ENCODE results near the gene MANEAL.

MANEAL gene

GRCh38 chr1:37793773-37794371 is at the start of gene MANEAL (continued):
- TF ChIP-seq ZNF658 (tag by site-specific recombination; IDR thresholded peaks at IDR 0.05), result no peak
- TF ChIP-seq ZNF514 (tag by site-specific recombination; IDR thresholded peaks at IDR 0.05), result no peak
- no peak for TF ChIP-seq ZNF155 (tag by site-specific recombination; IDR thresholded peaks at IDR 0.05)
- TF ChIP-seq ZNF843 (tag by site-specific recombination; IDR thresholded peaks at IDR 0.05), result no peak
- TF ChIP-seq WT1 (tag by site-specific recombination; IDR thresholded peaks at IDR 0.05), result no peak
- TF ChIP-seq ZBTB11 (tag by site-specific recombination; conservative IDR thresholded peaks at IDR 0.05; ENCODE audit: low read depth), result peak; percentile 38; the same call in 1 of the 2 replicates
- no peak for TF ChIP-seq ZNF670 (tag by site-specific recombination; IDR thresholded peaks at IDR 0.05; ENCODE audit: low read depth)
- no peak for TF ChIP-seq ZNF623 (tag by site-specific recombination; IDR thresholded peaks at IDR 0.05)
- 0 out of 2 replicates have a peak, but pooled peaks have one; percentile 32 for TF ChIP-seq INSM2 (tag by site-specific recombination; IDR thresholded peaks at IDR 0.05)
- TF ChIP-seq ZNF394 (tag by site-specific recombination; IDR thresholded peaks at IDR 0.05; ENCODE audit: borderline replicate concordance), result no peak
- no peak for TF ChIP-seq ZNF585B (tag by site-specific recombination; IDR thresholded peaks at IDR 0.05)
- no peak for TF ChIP-seq ZNF239 (tag by site-specific recombination; IDR thresholded peaks at IDR 0.05)
- peak; percentile 58; the same call in 1 of the 2 replicates for TF ChIP-seq SP7 (tag by site-specific recombination; IDR thresholded peaks at IDR 0.05)
- TF ChIP-seq OVOL3 (tag by site-specific recombination; IDR thresholded peaks at IDR 0.05), result no peak
- TF ChIP-seq ZNF404 (tag by site-specific recombination; IDR thresholded peaks at IDR 0.05), result no peak
- peak; percentile 62 for TF ChIP-seq SP2 (tag by site-specific recombination; IDR thresholded peaks at IDR 0.05)
- no peak for TF ChIP-seq ZNF768 (tag by site-specific recombination; IDR thresholded peaks at IDR 0.05)
- no peak for TF ChIP-seq ZNF530 (tag by site-specific recombination; IDR thresholded peaks at IDR 0.05; ENCODE audit: low read depth)
- TF ChIP-seq ZNF624 (tag by site-specific recombination; IDR thresholded peaks at IDR 0.05), result no peak
- no peak for TF ChIP-seq ZNF777 (tag by site-specific recombination; IDR thresholded peaks at IDR 0.05; ENCODE audit: borderline replicate concordance)
- TF ChIP-seq ZNF211 (tag by site-specific recombination; IDR thresholded peaks at IDR 0.05; ENCODE audit: low read depth), result no peak
- peak; percentile 98 for TF ChIP-seq PRDM10 (tag by site-specific recombination; IDR thresholded peaks at IDR 0.05)
- TF ChIP-seq ZNF521 (tag by site-specific recombination; IDR thresholded peaks at IDR 0.05), result no peak
- TF ChIP-seq ZBTB20 (tag by site-specific recombination; IDR thresholded peaks at IDR 0.05), result peak; percentile 28; the same call in 1 of the 2 replicates
- TF ChIP-seq FEZF1 (tag by site-specific recombination; IDR thresholded peaks at IDR 0.05), result no peak
- TF ChIP-seq BCL11A (tag by site-specific recombination; IDR thresholded peaks at IDR 0.05; ENCODE audit: low read depth), result no peak
- no peak for TF ChIP-seq ZNF148 (tag by site-specific recombination; IDR thresholded peaks at IDR 0.05; ENCODE audit: borderline replicate concordance)
- no peak for TF ChIP-seq TCF7L2 (IDR thresholded peaks at IDR 0.05; ENCODE audit: borderline replicate concordance, low read depth, low read length)
- TF ChIP-seq ZNF692 (tag by site-specific recombination; IDR thresholded peaks at IDR 0.05), result peak; percentile 71; the same call in 1 of the 2 replicates
